GM18508 (cell line): Measurements from ENCODE around the gene CYB5D1.

Source experiments
- ATAC-seq: cut with Tn5 transposase; IDR thresholded peaks from one replicate; pipeline ENCODE4 v1.9.1; 2021; ENCODE audit warnings: moderate number of reproducible peaks; ENCODE audit not compliant: insufficient read depth, unreplicated experiment

The CYB5D1 gene

DNA sequence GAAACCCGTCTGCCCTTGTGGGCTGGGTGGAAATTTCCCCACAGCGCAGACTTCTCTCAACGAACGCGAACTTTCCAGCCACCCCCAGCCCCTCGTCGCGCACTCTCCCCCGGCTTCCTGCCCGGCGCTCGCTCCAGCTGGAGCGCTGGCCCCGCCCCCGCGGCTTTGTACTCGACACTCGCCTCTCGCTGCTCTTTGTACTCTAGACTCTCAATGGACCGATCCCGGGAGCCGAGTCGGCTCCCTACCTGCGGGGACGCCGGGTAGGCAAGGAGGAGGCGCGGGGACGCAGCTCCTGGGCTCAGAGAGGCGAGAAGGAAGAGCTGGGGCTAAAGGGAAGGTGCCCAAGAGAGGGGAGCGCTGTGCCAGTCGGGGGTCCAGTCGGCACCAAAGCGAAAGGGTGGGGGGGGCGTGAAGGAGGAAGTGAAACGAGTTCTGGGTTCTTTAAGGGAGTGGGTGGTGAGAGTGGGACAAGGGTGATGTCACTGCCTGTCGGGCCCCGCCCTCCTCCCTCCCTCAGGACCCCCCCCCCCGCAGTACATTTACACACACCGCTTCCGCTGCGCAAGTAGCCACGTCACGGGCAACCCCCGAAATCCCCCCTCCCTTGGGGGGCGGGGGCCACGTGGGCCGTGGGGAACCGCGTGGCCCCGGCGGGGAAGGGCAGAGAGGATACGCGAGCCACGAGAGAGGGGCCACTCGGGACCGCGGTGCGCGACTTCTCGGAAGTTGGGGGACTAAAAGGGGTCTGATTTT lies 14.1 kb upstream of the CYB5D1 start:
- no peak for ATAC-seq

- no peak for ATAC-seq
Observed at GRCh38 chr17:7844292-7845154, 13.3 kb upstream of the CYB5D1 start.

GRCh38 chr17:7845359-7846062 lies 12.3 kb upstream of the CYB5D1 start:
- ATAC-seq: no peak

DNA sequence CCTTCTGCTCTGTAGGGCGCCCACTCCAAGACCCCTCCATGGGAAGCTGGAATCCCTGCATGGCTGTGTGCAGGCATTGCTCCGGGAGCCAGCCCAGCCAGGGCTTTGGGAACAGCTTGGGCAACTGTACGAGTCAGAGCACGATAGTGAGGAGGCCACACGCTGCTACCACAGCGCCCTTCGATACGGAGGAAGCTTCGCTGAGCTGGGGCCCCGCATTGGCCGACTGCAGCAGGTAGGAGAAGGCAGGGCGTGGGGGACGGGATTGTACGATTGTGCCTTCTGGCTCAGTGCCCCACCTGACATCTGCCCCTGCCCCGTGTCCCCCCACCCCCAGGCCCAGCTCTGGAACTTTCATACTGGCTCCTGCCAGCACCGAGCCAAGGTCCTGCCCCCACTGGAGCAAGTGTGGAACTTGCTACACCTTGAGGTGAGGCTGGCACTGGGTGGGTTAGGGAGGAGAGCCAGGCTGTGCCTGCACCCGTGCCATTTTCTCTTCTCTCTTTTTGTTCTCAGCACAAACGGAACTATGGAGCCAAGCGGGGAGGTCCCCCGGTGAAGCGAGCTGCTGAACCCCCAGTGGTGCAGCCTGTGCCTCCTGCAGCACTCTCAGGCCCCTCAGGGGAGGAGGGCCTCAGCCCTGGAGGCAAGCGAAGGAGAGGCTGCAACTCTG lies 11.6 kb upstream of the CYB5D1 start:
- ATAC-seq: no peak

DNA sequence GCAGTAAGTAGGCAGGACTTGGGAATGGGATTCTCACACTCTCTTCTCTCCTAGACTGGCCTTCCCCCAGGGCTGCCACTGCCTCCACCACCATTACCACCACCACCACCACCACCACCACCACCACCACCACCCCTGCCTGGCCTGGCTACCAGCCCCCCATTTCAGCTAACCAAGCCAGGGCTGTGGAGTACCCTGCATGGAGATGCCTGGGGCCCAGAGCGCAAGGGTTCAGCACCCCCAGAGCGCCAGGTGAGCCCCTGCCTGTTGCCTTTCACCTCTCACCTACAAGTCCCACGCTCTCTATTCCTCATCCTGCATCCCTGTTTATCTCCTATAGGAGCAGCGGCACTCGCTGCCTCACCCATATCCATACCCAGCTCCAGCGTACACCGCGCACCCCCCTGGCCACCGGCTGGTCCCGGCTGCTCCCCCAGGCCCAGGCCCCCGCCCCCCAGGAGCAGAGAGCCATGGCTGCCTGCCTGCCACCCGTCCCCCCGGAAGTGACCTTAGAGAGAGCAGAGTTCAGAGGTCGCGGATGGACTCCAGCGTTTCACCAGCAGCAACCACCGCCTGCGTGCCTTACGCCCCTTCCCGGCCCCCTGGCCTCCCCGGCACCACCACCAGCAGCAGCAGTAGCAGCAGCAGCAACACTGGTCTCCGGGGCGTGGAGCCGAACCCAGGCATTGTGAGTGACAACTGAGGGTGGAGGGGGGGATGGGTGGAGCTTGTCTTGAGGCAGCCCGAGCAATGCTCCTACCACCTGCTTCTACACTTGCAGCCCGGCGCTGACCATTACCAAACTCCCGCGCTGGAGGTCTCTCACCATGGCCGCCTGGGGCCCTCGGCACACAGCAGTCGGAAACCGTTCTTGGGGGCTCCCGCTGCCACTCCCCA lies 10.8 kb upstream of the CYB5D1 start:
- no peak for ATAC-seq

- no peak for ATAC-seq
Observed at GRCh38 chr17:7848131-7848579, 9.6 kb upstream of the CYB5D1 start.

- ATAC-seq: no peak
Observed at GRCh38 chr17:7848739-7849129, 9.1 kb upstream of the CYB5D1 start.

DNA sequence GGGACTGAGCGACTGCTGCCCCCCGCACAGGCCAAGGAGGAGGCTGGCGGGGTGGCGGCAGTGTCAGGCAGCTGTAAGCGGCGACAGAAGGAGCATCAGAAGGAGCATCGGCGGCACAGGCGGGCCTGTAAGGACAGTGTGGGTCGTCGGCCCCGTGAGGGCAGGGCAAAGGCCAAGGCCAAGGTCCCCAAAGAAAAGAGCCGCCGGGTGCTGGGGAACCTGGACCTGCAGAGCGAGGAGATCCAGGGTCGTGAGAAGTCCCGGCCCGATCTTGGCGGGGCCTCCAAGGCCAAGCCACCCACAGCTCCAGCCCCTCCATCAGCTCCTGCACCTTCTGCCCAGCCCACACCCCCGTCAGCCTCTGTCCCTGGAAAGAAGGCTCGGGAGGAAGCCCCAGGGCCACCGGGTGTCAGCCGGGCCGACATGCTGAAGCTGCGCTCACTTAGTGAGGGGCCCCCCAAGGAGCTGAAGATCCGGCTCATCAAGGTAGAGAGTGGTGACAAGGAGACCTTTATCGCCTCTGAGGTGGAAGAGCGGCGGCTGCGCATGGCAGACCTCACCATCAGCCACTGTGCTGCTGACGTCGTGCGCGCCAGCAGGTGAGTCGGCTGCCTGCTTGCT lies 8.6 kb upstream of the CYB5D1 start:
- ATAC-seq: no peak

DNA sequence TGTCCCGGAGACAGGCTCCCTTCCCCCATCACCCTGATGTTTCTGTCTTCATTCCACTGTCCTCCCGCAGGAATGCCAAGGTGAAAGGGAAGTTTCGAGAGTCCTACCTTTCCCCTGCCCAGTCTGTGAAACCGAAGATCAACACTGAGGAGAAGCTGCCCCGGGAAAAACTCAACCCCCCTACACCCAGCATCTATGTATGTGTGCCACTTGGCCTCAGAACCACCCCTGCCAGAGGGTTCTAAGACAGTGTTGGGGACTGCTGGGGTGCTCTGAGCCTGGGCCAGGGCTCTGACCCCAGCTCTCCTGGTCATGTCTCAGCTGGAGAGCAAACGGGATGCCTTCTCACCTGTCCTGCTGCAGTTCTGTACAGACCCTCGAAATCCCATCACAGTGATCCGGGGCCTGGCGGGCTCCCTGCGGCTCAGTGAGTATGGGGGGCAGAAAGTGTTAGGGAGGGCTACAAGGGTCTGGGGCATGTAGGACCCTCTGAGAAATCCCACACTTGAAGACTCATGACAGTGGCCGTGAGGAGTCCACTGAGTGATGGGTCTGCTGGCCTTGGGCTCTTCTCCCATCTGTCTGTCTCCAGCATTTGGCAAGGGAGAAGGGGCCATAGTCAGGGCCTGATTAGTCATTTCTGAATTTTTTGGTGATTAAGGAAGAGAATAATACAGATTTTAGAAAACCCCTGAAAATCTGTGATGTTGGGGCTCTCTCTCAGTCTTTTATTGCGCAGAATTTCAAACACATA lies 7.9 kb upstream of the CYB5D1 start:
- no peak for ATAC-seq

DNA sequence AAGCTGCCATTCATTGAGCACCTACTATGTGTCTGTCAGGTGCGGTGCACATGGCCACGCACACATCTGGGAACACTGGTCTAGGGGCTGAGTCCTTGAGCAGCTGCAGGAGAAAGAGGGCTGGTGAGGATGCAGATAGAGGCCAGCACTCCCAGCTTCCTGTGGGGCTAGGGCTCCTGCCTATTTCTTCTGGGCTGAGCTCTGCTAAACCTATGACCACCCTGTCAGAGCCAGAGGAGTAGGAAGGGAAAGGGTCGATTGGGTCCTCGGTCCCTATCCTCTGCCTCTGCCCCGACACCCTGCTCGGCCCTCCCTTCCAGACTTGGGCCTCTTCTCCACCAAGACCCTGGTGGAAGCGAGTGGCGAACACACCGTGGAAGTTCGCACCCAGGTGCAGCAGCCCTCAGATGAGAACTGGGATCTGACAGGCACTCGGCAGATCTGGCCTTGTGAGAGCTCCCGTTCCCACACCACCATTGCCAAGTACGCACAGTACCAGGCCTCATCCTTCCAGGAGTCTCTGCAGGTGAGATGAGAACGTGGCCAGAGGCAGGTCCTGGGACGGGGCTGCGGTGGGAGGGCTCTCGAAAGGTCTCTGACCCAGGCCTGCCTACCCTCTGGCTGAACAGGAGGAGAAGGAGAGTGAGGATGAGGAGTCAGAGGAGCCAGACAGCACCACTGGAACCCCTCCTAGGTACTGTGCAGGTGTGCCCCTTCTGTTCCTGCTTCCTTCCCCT lies 6.9 kb upstream of the CYB5D1 start:
- no peak for ATAC-seq

GRCh38 chr17:7851438-7852261 lies 6.2 kb upstream of the CYB5D1 start:
- ATAC-seq: no peak

- no peak for ATAC-seq
Observed at GRCh38 chr17:7852262-7852670, 5.5 kb upstream of the CYB5D1 start.

DNA sequence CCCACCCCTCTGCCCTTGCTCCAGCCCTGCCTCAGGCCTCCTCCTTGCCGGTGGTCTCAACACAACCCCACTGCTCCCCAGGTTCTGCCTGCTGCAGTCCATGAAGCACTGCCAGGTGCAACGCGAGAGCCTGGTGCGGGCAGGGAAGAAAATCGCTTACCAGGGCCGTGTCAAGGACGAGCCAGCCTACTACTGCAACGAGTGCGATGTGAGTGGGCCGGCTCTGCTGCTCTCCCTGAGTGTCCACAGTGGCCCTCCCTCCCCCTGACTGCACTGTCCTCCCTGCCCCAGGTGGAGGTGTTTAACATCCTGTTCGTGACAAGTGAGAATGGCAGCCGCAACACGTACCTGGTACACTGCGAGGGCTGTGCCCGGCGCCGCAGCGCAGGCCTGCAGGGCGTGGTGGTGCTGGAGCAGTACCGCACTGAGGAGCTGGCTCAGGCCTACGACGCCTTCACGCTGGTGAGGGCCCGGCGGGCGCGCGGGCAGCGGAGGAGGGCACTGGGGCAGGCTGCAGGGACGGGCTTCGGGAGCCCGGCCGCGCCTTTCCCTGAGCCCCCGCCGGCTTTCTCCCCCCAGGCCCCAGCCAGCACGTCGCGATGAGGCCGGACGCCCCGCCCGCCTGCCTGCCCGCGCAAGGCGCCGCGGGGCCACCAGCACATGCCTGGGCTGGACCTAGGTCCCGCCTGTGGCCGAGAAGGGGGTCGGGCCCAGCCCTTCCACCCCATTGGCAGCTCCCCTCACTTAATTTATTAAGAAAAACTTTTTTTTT lies 4.7 kb upstream of the CYB5D1 start:
- no peak for ATAC-seq

DNA sequence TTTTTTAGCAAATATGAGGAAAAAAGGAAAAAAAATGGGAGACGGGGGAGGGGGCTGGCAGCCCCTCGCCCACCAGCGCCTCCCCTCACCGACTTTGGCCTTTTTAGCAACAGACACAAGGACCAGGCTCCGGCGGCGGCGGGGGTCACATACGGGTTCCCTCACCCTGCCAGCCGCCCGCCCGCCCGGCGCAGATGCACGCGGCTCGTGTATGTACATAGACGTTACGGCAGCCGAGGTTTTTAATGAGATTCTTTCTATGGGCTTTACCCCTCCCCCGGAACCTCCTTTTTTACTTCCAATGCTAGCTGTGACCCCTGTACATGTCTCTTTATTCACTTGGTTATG lies 4.1 kb upstream of the CYB5D1 start:
- no peak for ATAC-seq

GRCh38 chr17:7854078-7854777 lies 3.6 kb upstream of the CYB5D1 start:
- ATAC-seq: no peak
